ENCODE results near the gene ARID2.

GRCh38 chr12:45827974-45828373 is 98.5 kb downstream of the ARID2 start:
- no peak for TF ChIP-seq EZH2 (IDR thresholded peaks at IDR 0.05; ENCODE audit: low read length)
- TF ChIP-seq, protein P1, sequence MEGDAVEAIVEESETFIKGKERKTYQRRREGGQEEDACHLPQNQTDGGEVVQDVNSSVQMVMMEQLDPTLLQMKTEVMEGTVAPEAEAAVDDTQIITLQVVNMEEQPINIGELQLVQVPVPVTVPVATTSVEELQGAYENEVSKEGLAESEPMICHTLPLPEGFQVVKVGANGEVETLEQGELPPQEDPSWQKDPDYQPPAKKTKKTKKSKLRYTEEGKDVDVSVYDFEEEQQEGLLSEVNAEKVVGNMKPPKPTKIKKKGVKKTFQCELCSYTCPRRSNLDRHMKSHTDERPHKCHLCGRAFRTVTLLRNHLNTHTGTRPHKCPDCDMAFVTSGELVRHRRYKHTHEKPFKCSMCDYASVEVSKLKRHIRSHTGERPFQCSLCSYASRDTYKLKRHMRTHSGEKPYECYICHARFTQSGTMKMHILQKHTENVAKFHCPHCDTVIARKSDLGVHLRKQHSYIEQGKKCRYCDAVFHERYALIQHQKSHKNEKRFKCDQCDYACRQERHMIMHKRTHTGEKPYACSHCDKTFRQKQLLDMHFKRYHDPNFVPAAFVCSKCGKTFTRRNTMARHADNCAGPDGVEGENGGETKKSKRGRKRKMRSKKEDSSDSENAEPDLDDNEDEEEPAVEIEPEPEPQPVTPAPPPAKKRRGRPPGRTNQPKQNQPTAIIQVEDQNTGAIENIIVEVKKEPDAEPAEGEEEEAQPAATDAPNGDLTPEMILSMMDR (optimal IDR thresholded peaks at IDR 0.05 in 1 of 3, IDR thresholded peaks at IDR 0.05 in 1 of 3, conservative IDR thresholded peaks at IDR 0.05 in 1 of 3; ENCODE audit: extremely low read depth in 1 of 3, insufficient read depth in 2 of 3, low read length in 3 of 3): no peak

Measured in keratinocyte (primary cell).